Naive thymus-derived CD4-positive, alpha-beta T cell (primary cell): ENCODE data around the gene GNAS. TPM values are rescaled to one million over a fixed set of nuclear protein-coding genes. Genes with fewer than 3 reads are reported as not detected.

Experiments used
- ATAC-seq: fragments of 150-1000 bp; cut with Tn5 transposase; 2 replicates; pipeline ENCODE4 v1.10.0; 2021; ENCODE audit warnings: mild to moderate bottlenecking, moderate library complexity
- CTCF ChIA-PET: fragments of 350-600 bp; sonication (Branson Sonifier 250); formaldehyde crosslinking; loops from one replicate; lab custom pipeline; 2021; ENCODE audit warnings: antibody characterized with exemption; lab: Charles Lee
- POLR2A ChIA-PET: fragments of 350-600 bp; sonication (Branson Sonifier 250); formaldehyde crosslinking; loops from one replicate; lab custom pipeline; 2021; ENCODE audit warnings: antibody characterized with exemption, inconsistent platforms; lab: Charles Lee
- DNase-seq, 9 donors: peaks; one replicate each; pipeline versions ENCODE4 v3.0.0 to v3.0.0-alpha.2; 2020 to 2022; ENCODE audit warnings: mixed read lengths in 1 of 9
- H3K27ac ChIP-seq: one replicate; pipeline ENCODE4 v1.7.0; 2013; ENCODE audit warnings: mild to moderate bottlenecking, low read depth, low read length, moderate library complexity
- H3K27me3 ChIP-seq, 2 donors: one replicate each; pipeline ENCODE4 v1.7.0; 2013; ENCODE audit warnings: low read length in 2 of 2, mild to moderate bottlenecking in 2 of 2, moderate library complexity in 2 of 2; ENCODE audit not compliant: control insufficient read depth in 2 of 2, insufficient read depth in 2 of 2
- H3K36me3 ChIP-seq, 3 experiments: 1 replicate in 2 of 3; 2 replicates in 1 of 3; pipeline ENCODE4 v1.7.0; 2013; ENCODE audit warnings: low read length in 3 of 3, mild to moderate bottlenecking in 3 of 3, moderate library complexity in 1 of 3; ENCODE audit not compliant: insufficient read depth in 3 of 3, control insufficient read depth in 2 of 3
- H3K4me1 ChIP-seq, 2 donors: one replicate each; pipeline ENCODE4 v1.7.0; 2013; ENCODE audit warnings: low read length in 2 of 2, mild to moderate bottlenecking in 2 of 2, moderate library complexity in 1 of 2; ENCODE audit not compliant: control insufficient read depth in 2 of 2, insufficient read depth in 2 of 2
- H3K4me3 ChIP-seq: 2 replicates; pipeline ENCODE4 v1.7.0; 2013; ENCODE audit warnings: mild to moderate bottlenecking, low read length
- H3K9me3 ChIP-seq, 3 experiments: 1 replicate in 2 of 3; 2 replicates in 1 of 3; pipeline ENCODE4 v1.7.0; 2013; ENCODE audit warnings: low read length in 3 of 3; ENCODE audit not compliant: control insufficient read depth in 2 of 3
- H3K27ac Mint-ChIP-seq, 9 donors: one replicate each; pipeline ENCODE4 v1.8.0; 2020 to 2022; ENCODE audit warnings: mixed read lengths in 9 of 9, mild to moderate bottlenecking in 8 of 9, moderate library complexity in 5 of 9, inconsistent platforms in 2 of 9
- H3K27me3 Mint-ChIP-seq, 5 donors: one replicate each; pipeline ENCODE4 v1.8.0; 2021 to 2022; ENCODE audit warnings: mixed read lengths in 5 of 5, mild to moderate bottlenecking in 1 of 5
- H3K36me3 Mint-ChIP-seq, 5 donors: one replicate each; pipeline ENCODE4 v1.8.0; 2020 to 2022; ENCODE audit warnings: mixed read lengths in 5 of 5, mild to moderate bottlenecking in 3 of 5, inconsistent platforms in 1 of 5
- H3K4me1 Mint-ChIP-seq, 7 donors: one replicate each; pipeline ENCODE4 v1.8.0; 2020 to 2022; ENCODE audit warnings: mixed read lengths in 7 of 7, mild to moderate bottlenecking in 3 of 7, inconsistent platforms in 1 of 7
- H3K4me3 Mint-ChIP-seq, 10 donors: one replicate each; pipeline ENCODE4 v1.8.0; 2020 to 2022; ENCODE audit warnings: mild to moderate bottlenecking in 10 of 10, mixed read lengths in 10 of 10, moderate library complexity in 6 of 10, inconsistent platforms in 2 of 10
- H3K9me3 Mint-ChIP-seq, 11 donors: one replicate each; pipeline ENCODE4 v1.8.0; 2020 to 2022; ENCODE audit warnings: mixed read lengths in 11 of 11, mild to moderate bottlenecking in 4 of 11, inconsistent platforms in 1 of 11, moderate library complexity in 1 of 11
- intact Hi-C, 2 donors: fragments of 100-400 bp; cut with micrococcal nuclease; formaldehyde crosslinking; loops; one replicate each; pipeline ENCODE4 v1.15.1; 2023
- polyA plus RNA-seq, 2 donors: library from polyadenylated mRNA; unstranded; fragments of 300-500 nt; fragmentation: Illumina TruSeq; gene quantifications; one replicate each; pipeline ENCODE4 v1.2.3, GENCODE V29; 2021
- total RNA-seq, 6 experiments: library from RNA in 5 of 6; stranded (reverse) in 5 of 6; gene quantifications; 1 replicate in 5 of 6; 2 replicates in 1 of 6; pipeline ENCODE4 v1.2.3 and lab custom pipeline; 2021 to 2026

GNAS gene
- total and polyA plus RNA-seq, 7 experiments from 2014 or later: 147 to 907 (median 726) TPM

DNA sequence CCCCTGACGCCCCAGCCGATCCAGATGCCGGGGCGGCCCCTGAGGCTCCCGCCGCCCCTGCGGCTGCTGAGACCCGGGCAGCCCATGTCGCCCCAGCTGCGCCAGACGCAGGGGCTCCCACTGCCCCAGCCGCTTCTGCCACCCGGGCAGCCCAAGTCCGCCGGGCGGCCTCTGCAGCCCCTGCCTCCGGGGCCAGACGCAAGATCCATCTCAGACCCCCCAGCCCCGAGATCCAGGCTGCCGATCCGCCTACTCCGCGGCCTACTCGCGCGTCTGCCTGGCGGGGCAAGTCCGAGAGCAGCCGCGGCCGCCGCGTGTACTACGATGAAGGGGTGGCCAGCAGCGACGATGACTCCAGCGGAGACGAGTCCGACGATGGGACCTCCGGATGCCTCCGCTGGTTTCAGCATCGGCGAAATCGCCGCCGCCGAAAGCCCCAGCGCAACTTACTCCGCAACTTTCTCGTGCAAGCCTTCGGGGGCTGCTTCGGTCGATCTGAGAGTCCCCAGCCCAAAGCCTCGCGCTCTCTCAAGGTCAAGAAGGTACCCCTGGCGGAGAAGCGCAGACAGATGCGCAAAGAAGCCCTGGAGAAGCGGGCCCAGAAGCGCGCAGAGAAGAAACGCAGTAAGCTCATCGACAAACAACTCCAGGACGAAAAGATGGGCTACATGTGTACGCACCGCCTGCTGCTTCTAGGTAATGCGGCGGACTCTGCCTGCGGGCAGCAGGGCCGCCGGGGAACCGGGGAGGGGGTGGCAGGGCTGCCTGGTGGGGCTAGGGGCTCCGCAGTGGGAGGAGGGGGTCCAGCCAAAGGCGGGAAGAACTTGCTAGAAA is 2.3 kb downstream of the GNAS start:
- intact Hi-C loops: loop anchor here in 1 of 2 donors (5.0 kb wide), 1 partner anchor 548 kb away; the partner anchor contains the start of gene RAB22A
- Histone ChIP-seq H3K4me3 (peak overlapping the region; percentile 13), H3K4me1 (no peaks in the 10 kb centered on the region), H3K27me3 (peaks cover 0 to 10% of the 10 kb centered on the region in 2 donors), H3K36me3 (no peaks in the 10 kb centered on the region), H3K9me3 (no peaks in the 10 kb centered on the region), H3K27ac (no peak overlapping the region)
- DNase-seq (no peak), ATAC-seq (no peak)
- ChIA-PET CTCF (interaction anchor here (0.6 kb wide), 1 partner anchor 125 kb away, joined by 3 read pairs; no protein-coding TSS in a partner anchor), POLR2A (interaction anchor here (0.5 kb wide), 1 partner anchor 213 kb away, joined by 3 read pairs; no protein-coding TSS in a partner anchor)
- Mint-ChIP-seq H3K36me3 (no peaks in the 10 kb centered on the region), H3K4me1 (peaks cover 8 to 28% (median 15%) of the 10 kb centered on the region in 7 donors), H3K27ac (no peak overlapping the region), H3K4me3 (peak overlapping the region in 9 of 10 donors; percentile 21 to 84 (median 51)), H3K27me3 (peaks cover 29 to 77% (median 37%) of the 10 kb centered on the region in 5 donors), H3K9me3 (peaks cover 0 to 1% (median 0%) of the 10 kb centered on the region in 11 donors)

DNA sequence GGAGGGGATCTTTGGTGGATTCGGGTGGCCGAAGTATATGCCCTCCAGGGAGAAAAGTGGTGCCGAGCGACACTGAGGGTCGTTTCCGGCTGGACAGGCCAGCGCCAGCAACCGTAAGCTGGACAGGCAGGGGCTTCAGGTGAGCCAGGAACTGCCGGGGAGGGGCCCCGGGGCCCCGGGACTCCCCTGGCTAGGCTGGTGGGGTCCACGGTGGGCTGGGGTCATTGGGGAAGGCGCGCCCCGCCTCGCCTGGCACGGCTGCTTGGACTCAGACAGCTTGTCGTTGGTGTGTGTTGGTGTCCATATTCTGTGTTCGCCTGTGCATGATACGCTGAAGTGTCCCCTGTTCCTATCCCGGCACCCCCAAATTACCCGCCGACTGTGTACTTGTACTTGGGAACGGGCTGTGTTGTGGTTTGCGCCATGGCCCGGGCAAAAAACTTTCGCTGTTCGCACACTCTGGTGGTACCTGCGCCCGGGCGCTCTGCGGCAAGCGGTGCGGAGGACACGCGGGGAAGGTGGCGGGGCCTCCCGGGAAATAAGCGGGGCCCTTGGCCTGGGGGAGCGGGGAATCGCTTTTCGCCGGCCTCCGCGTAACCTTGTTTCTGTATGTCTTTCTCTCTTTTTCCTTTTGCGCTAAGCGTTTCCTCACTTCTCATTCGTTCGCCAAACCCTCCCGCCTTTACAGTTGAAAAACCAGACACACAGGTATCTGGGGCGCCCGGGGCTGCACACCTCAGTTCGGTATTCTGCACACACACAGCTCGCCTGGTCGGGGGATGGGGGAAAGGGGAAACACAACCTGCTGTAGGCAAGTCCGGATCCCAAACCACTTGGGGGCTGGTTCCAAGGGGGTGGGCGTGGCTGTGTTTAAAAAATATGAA is 3.2 kb downstream of the GNAS start:
- Mint-ChIP-seq H3K4me3 (peak overlapping the region; percentile 26 to 84 (median 60)), H3K27ac (no peak overlapping the region)
- no peak for ATAC-seq

DNA sequence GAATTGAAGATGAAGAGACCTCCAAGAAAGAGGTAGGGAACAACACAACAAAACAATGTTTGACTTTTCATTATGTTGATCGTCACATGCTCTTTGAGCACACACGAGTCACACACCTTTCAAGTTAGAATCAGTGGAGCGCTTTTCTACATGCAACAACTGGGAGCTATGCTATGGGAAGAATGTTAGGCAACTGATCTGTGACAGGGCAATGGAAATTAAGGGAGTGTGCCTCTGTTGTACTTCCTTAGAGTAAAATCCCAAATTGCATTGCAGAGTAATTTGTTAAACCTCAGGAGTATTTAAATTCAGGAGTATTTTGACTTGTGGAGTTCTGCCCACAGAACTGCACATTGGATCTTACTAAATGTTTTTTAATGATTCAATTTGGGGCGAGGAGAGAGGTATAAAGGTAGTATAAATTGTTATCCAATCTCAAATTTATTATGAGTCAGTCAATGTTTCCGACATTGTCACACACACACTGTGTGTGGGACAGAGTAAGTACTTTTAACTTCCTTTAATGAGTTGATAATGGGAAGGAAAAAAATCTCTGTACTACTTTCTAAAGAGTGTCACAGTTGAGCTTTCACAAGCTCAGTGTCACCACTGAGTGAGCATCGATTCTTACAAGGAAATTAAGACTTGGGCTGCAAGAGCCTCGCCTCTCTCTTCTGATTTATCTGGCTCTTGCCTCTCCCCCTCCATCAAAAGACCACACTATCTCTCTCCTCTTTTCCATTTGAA is 10.7 kb downstream of the GNAS start:
- no peak overlapping the region for H3K27ac Mint-ChIP-seq
- Histone ChIP-seq H3K4me1 (no peaks in the 10 kb centered on the region), H3K9me3 (no peaks in the 10 kb centered on the region), H3K36me3 (no peaks in the 10 kb centered on the region), H3K27me3 (no peaks in the 10 kb centered on the region), H3K27ac (no peak overlapping the region), H3K4me3 (no peak overlapping the region)
- H3K36me3 Mint-ChIP-seq: no peaks in the 10 kb centered on the region
- intact Hi-C loops: no loop called here
- no peak overlapping the region for H3K4me3 Mint-ChIP-seq
- ATAC-seq (no peak), DNase-seq (no peak)
- no peaks in the 10 kb centered on the region for H3K9me3 Mint-ChIP-seq
- H3K27me3 Mint-ChIP-seq: peaks cover 6 to 65% (median 16%) of the 10 kb centered on the region in 5 donors
- CTCF ChIA-PET: interaction anchor here (1.5 to 2.6 kb wide), 2 partner anchors 541 to 633 kb away, joined by 4 to 10 read pairs; no protein-coding TSS in a partner anchor
- POLR2A ChIA-PET: interaction anchor here (1.2 kb wide), 1 partner anchor 51 kb away, joined by 3 read pairs; no protein-coding TSS in a partner anchor
- H3K4me1 Mint-ChIP-seq: no peaks in the 10 kb centered on the region

More for the DNA sequence above, 3.2 kb downstream of the GNAS start:
- POLR2A ChIA-PET: interaction anchor here (0.6 kb wide), 1 partner anchor 31 kb away, joined by 4 read pairs; no protein-coding TSS in a partner anchor
- CTCF ChIA-PET: interaction anchor here (0.6 kb wide), 1 partner anchor 126 kb away, joined by 3 read pairs; no protein-coding TSS in a partner anchor
- peaks cover 0 to 1% (median 0%) of the 10 kb centered on the region in 11 donors for H3K9me3 Mint-ChIP-seq
- peaks cover 24 to 81% (median 31%) of the 10 kb centered on the region in 5 donors for H3K27me3 Mint-ChIP-seq
- Histone ChIP-seq H3K4me1 (no peaks in the 10 kb centered on the region), H3K27me3 (peaks cover 0 to 10% of the 10 kb centered on the region in 2 donors), H3K27ac (no peak overlapping the region), H3K36me3 (no peaks in the 10 kb centered on the region), H3K9me3 (no peaks in the 10 kb centered on the region), H3K4me3 (no peak overlapping the region)
- H3K36me3 Mint-ChIP-seq: no peaks in the 10 kb centered on the region
- intact Hi-C loops: no loop called here
- no peak for DNase-seq
- peaks cover 6 to 26% (median 14%) of the 10 kb centered on the region in 7 donors for H3K4me1 Mint-ChIP-seq

DNA sequence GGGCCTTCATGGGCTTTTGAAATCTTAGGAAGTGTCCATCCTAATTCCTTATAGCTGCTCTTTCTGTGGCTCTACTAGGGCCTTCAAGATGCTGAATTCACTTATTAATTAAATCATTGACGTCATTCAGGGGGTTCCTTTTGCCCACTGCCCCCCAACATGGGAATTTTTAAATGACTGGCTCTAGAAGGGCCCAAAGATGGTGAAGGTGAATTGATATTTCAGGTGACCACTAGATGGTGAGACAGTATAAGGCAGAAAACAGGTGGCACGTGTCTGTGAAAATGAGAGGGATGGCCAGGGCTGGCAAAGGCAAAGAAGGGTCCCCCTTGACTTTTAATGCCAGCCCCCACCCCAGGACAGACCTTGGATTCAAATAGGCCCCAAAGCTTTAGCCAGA is 11.8 kb downstream of the GNAS start:
- DNase-seq: peak in 2 of 9 donors; percentile 37 to 39
- Mint-ChIP-seq H3K9me3 (no peaks in the 10 kb centered on the region), H3K27ac (no peak overlapping the region), H3K4me3 (no peak overlapping the region), H3K36me3 (no peaks in the 10 kb centered on the region), H3K27me3 (peaks cover 6 to 57% (median 16%) of the 10 kb centered on the region in 5 donors), H3K4me1 (no peaks in the 10 kb centered on the region)
- no peak overlapping the region for H3K4me3 ChIP-seq
- no peak overlapping the region for H3K27ac ChIP-seq
- H3K9me3 ChIP-seq: no peaks in the 10 kb centered on the region
- no peaks in the 10 kb centered on the region for H3K4me1 ChIP-seq
- CTCF ChIA-PET: interaction anchor here (0.7 to 2.6 kb wide), 5 partner anchors 216 to 631 kb away, joined by 3 to 10 read pairs (median 4); no protein-coding TSS in a partner anchor
- intact Hi-C loops: loop anchor here in 1 of 2 donors (1.0 kb wide), 1 partner anchor 358 kb away; no protein-coding TSS in a partner anchor
- H3K27me3 ChIP-seq: peaks cover 0 to 3% of the 10 kb centered on the region in 2 donors
- no peaks in the 10 kb centered on the region for H3K36me3 ChIP-seq
- peak; percentile 45 for ATAC-seq
- POLR2A ChIA-PET: interaction anchor here (0.7 kb wide), 1 partner anchor 174 kb away, joined by 3 read pairs; no protein-coding TSS in a partner anchor

DNA sequence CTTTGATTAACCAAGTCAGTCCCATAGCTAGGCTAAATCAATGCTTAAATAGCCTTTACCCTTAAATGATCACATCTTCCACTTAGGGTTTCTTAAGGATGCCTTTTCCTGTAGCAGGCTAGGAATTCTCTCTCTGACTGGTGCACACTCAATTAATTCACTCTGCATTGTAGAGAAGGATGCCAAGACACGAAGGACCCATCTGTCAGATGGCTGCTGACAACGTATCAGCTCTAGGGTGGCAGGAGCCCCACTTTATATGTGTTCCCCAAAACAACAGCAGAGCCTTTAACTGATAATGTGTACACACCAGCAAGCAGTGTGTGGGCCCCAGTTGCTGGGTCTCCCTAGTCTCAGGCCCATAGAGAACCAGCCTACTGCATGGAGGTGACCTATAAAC is 13.3 kb downstream of the GNAS start:
- no peak overlapping the region for H3K27ac ChIP-seq
- ATAC-seq (no peak), DNase-seq (no peak)
- Mint-ChIP-seq H3K27me3 (peaks cover 6 to 44% (median 16%) of the 10 kb centered on the region in 5 donors), H3K4me1 (peaks cover 0 to 8% (median 3%) of the 10 kb centered on the region in 7 donors), H3K9me3 (no peaks in the 10 kb centered on the region), H3K36me3 (no peaks in the 10 kb centered on the region), H3K27ac (no peak overlapping the region), H3K4me3 (no peak overlapping the region)
- peaks cover 0 to 3% of the 10 kb centered on the region in 2 donors for H3K27me3 ChIP-seq
- ChIA-PET POLR2A (no interaction called here), CTCF (interaction anchor here (1.0 to 2.1 kb wide), 2 partner anchors 539 to 654 kb away, joined by 3 to 9 read pairs; no protein-coding TSS in a partner anchor)
- H3K36me3 ChIP-seq: no peaks in the 10 kb centered on the region
- no peaks in the 10 kb centered on the region for H3K4me1 ChIP-seq
- intact Hi-C loops: no loop called here
- H3K4me3 ChIP-seq: no peak overlapping the region
- H3K9me3 ChIP-seq: no peaks in the 10 kb centered on the region
